SK-N-MC (cell line): Measurements from ENCODE around the gene OCEL1.

Experiments
- EZH2 ChIP-seq: fragments of 200-600 bp; sonication (generic); IDR thresholded peaks from one replicate; pipeline ENCODE4 v1.6.1; 2017; ENCODE audit warnings: antibody characterized with exemption
- POLR2AphosphoS5 ChIP-seq: IDR thresholded peaks from 2 replicates; pipeline ENCODE4 v1.6.1; 2012; ENCODE audit warnings: mild to moderate bottlenecking, low read depth, low read length, borderline replicate concordance

DNA sequence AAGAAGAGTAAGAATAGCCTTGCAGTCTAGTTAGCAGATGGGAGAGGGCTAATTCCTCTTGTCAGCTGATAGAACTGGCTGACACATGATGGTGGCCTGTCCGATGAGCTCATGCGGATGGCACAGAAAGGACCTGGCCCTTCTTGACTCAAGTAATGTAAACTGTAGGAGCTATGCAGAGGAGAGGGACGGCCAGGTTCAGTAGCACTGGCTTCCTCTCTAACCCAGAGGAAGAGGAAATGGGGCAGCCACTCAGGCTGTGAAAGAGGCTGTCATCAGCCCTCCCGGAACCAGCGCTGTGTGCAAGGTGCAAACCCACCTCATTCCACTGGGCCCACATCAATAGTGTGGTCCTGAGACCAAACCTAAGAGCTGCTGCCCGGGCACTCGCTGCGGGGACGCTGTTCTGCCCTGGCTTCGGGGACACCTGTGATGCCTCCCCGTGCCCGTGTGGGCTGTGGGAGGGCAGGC is 41.6 kb upstream of the OCEL1 start:
- TF ChIP-seq EZH2 (no peak), POLR2AphosphoS5 (no peak)
